MM.1S (cell line): ENCODE data around the gene GAPDHS.

Experiments used
- CTCF ChIP-seq: fragments of 300-600 bp; sonication (generic); IDR thresholded peaks from 2 replicates; pipeline ENCODE4 v1.5.1; 2016; ENCODE audit warnings: antibody characterized with exemption, low read length, mixed read lengths
- EZH2 ChIP-seq: fragments of 300-600 bp; sonication (generic); optimal IDR thresholded peaks from 2 replicates; pipeline ENCODE3; 2017; ENCODE audit warnings: low read depth, mild to moderate bottlenecking, antibody characterized with exemption, low read length, mixed read lengths
- EZH2phosphoT487 ChIP-seq: fragments of 300-600 bp; sonication (generic); IDR thresholded peaks from 2 replicates; pipeline ENCODE4 v1.6.1; 2018; ENCODE audit warnings: antibody characterized with exemption, low read length

DNA sequence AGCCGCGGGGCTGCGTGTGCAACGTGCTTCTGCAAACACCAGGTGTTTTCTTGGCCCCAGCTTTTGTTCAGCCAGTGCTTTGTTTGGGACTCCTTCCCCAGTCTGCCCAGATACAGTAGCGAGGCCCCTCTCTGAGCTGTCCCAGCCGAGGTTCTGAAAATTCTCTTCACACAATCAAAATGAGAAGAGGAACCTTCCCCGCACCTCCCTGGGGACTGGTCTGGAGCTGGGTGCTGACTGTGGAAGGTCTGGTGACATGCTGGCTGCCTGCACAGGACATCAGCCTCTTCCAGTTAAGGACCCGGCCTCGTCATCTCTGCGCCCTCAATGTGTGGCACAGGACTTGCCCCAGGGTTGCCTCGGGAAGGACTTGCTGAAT lies 26.0 kb downstream of the GAPDHS start:
- TF ChIP-seq CTCF (no peak), EZH2 (no peak), EZH2phosphoT487 (no peak)
